ENCODE measurements around the gene LHPP.

The LHPP gene

GRCh38 chr10:124650820-124651401 lies 189.3 kb downstream of the LHPP start:
- Histone ChIP-seq H3K36me3 (ENCODE audit: control insufficient read depth, insufficient read depth, low read length) (no peaks in the 10 kb centered on the region; the same call in none of the 2 replicates), H3K4me3 (replicated peaks; ENCODE audit: low read depth, low read length) (no peak overlapping the region), H3K27me3 (replicated peaks; ENCODE audit: control insufficient read depth, insufficient read depth, low read length) (no peaks in the 10 kb centered on the region)
- no peak for DNase-seq (ENCODE audit: extremely low read depth, insufficient read length)
- no peak for TF ChIP-seq CTCF (IDR thresholded peaks at IDR 0.05; ENCODE audit: insufficient read depth, low read length, poor library complexity, severe bottlenecking)

DNA sequence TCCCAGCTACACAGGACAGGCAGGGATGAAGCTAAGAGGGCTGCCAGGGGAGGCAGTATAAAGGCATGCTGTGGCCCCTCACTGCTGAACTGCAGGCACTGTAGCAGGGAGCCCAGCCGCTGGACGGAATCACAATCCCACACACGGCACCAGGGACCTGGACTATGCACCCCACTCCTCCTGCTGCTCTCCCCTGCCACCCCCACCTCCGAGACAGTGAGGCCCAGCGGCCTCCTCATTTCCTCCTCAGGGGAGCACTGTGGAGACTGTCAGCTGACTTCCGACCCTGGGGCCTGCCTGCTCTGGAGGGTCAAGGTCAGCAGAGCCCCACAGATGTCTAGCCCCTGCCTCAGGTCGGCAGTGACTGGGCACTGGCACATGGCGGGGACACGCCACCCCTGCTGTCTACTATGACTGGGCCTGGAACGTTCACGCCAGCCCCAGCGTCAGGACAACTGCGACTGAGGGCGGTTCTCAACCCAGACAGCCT lies 189.8 kb downstream of the LHPP start:
- TF ChIP-seq CTCF (IDR thresholded peaks at IDR 0.05; ENCODE audit: insufficient read depth, low read length, poor library complexity, severe bottlenecking), result no peak
- Histone ChIP-seq H3K36me3 (ENCODE audit: control insufficient read depth, insufficient read depth, low read length) (no peaks in the 10 kb centered on the region; the same call in none of the 2 replicates), H3K27me3 (replicated peaks; ENCODE audit: control insufficient read depth, insufficient read depth, low read length) (no peaks in the 10 kb centered on the region), H3K4me3 (replicated peaks; ENCODE audit: low read depth, low read length) (no peak overlapping the region)
- DNase-seq (ENCODE audit: extremely low read depth, insufficient read length), result no peak

DNA sequence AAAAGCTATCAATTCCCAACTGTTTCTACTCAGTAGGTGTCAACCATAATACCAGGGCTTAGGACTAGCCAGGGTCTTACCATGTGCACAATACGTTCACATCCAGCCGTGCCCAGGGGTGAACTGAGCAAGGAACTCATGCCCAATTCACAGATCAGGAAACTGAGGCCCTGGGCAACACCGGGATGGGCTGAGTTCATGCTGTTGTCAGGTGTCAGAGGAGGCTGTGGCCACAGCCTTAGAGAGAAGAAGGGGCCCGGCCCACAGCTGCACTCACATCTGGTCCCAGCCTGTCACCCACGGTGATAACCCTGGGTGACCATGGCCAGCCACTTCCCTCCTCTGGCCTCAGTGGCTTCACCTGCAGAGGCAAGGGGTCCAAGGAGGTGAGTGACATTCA lies 190.6 kb downstream of the LHPP start:
- Histone ChIP-seq H3K4me3 (replicated peaks; ENCODE audit: low read depth, low read length) (no peak overlapping the region), H3K27me3 (replicated peaks; ENCODE audit: control insufficient read depth, insufficient read depth, low read length) (no peaks in the 10 kb centered on the region), H3K36me3 (ENCODE audit: control insufficient read depth, insufficient read depth, low read length) (no peaks in the 10 kb centered on the region; the same call in none of the 2 replicates)
- TF ChIP-seq CTCF (IDR thresholded peaks at IDR 0.05; ENCODE audit: insufficient read depth, low read length, poor library complexity, severe bottlenecking), result no peak
- no peak for DNase-seq (ENCODE audit: extremely low read depth, insufficient read length)

- Histone ChIP-seq H3K4me3 (replicated peaks; ENCODE audit: low read depth, low read length) (no peak overlapping the region), H3K36me3 (ENCODE audit: control insufficient read depth, insufficient read depth, low read length) (no peaks in the 10 kb centered on the region; the same call in none of the 2 replicates), H3K27me3 (replicated peaks; ENCODE audit: control insufficient read depth, insufficient read depth, low read length) (no peaks in the 10 kb centered on the region)
- no peak for TF ChIP-seq CTCF (IDR thresholded peaks at IDR 0.05; ENCODE audit: insufficient read depth, low read length, poor library complexity, severe bottlenecking)
- no peak for DNase-seq (ENCODE audit: extremely low read depth, insufficient read length)
Observed at GRCh38 chr10:124652701-124653100, 191.1 kb downstream of the LHPP start.

DNA sequence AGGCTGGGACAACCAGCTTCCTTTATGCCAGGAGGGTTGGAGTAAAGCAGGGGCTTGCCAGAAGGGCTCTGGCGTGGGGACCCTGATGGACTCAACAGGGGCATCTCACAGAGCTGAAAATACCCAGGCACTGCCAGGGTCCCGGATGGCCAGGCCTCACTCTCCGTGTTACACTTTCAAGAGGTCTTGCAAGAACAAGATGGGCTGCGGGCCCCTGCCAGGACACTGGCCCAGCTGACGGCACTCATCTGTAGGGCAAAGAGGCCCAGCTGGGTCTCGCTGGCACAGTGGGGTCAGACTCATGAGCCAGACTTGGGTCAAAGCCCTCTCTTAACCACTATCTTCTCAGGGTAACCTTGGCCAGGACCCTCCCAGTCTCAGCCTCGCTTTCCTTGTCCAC lies 191.7 kb downstream of the LHPP start:
- no peak for DNase-seq (ENCODE audit: extremely low read depth, insufficient read length)
- H3K4me3 ChIP-seq (replicated peaks; ENCODE audit: low read depth, low read length), result no peak overlapping the region
- H3K36me3 ChIP-seq (ENCODE audit: control insufficient read depth, insufficient read depth, low read length), result no peaks in the 10 kb centered on the region; the same call in none of the 2 replicates
- H3K27me3 ChIP-seq (replicated peaks; ENCODE audit: control insufficient read depth, insufficient read depth, low read length), result no peaks in the 10 kb centered on the region
- no peak for TF ChIP-seq CTCF (IDR thresholded peaks at IDR 0.05; ENCODE audit: insufficient read depth, low read length, poor library complexity, severe bottlenecking)
